Omental fat pad (tissue), 4 donors: Measurements from ENCODE around the gene GRIK3. TPM values are rescaled to one million over a fixed set of nuclear protein-coding genes. Genes with fewer than 3 reads are reported as not detected.

ENCODE experiments used
- ATAC-seq: fragments of 150-250 bp; one replicate; pipeline ENCODE4 v1.9.1; 2016; ENCODE audit warnings: mild to moderate bottlenecking, moderate library complexity; ENCODE audit not compliant: low FRiP score
- DNase-seq: peaks from one replicate; pipeline ENCODE4 v3.0.0-alpha.2; 2019; ENCODE audit warnings: low spot score
- total RNA-seq, 4 donors: library from RNA; depleted of rRNA; stranded (reverse); fragments of >200 nt; gene quantifications; one replicate each; pipeline ENCODE4 v1.1.0, GENCODE V29; 2016
- TF ChIP-seq, protein P1 (sequence below), 3 donors: fragments of 450-650 bp; IDR thresholded peaks; one replicate each; pipeline ENCODE4 v1.5.1; 2016 to 2017; ENCODE audit warnings: antibody characterized with exemption in 3 of 3, mild to moderate bottlenecking in 3 of 3, moderate library complexity in 2 of 3

The GRIK3 gene
- total RNA-seq, 4 donors from 2014 or later, result 0.09 to 0.79 TPM; not detected in 2

DNA sequence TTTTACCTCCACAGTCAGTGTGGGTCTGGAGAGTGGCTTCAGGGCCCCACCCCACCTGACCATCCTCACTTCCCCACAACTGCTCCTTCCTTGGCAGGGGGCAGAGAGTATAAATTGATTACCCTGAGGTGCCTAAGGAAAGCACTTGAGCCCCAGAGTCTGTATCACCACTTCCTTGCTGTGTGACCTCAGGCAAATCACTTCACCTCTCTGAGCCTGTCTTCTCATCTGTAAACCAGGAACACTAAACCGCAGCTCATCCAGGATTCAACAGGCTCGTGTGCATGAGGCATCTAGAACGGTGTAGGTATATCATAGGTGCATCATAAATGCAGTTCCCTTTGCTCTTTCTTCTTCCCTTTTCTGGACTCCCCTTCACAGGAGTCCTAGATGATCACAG is 43.4 kb downstream of the GRIK3 start:
- ATAC-seq (no peak), DNase-seq (no peak)
- TF ChIP-seq, protein P1, sequence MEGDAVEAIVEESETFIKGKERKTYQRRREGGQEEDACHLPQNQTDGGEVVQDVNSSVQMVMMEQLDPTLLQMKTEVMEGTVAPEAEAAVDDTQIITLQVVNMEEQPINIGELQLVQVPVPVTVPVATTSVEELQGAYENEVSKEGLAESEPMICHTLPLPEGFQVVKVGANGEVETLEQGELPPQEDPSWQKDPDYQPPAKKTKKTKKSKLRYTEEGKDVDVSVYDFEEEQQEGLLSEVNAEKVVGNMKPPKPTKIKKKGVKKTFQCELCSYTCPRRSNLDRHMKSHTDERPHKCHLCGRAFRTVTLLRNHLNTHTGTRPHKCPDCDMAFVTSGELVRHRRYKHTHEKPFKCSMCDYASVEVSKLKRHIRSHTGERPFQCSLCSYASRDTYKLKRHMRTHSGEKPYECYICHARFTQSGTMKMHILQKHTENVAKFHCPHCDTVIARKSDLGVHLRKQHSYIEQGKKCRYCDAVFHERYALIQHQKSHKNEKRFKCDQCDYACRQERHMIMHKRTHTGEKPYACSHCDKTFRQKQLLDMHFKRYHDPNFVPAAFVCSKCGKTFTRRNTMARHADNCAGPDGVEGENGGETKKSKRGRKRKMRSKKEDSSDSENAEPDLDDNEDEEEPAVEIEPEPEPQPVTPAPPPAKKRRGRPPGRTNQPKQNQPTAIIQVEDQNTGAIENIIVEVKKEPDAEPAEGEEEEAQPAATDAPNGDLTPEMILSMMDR (IDR thresholded peaks at IDR 0.05), result no peak

DNA sequence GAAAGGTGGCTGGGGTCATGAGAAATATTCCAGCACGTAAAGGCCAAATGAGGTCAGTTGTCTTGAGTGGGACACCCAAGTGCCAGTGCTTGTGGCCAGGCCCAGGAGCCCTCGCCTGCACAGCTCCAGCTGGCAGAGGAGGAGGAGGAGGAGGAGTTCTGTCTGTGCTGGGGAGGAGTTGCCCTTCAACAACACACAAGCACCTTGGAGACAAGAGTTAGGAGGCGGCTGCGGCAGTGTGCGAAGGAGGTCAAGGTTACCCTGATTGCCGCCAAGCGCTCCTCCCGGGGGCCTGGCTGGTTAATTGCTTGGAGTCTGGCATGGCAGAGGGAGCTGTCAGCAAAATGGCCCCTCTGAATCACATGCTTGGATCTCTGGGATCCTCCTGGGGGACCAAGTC is 45.1 kb downstream of the GRIK3 start:
- DNase-seq (no peak), ATAC-seq (peak; percentile 32)
- TF ChIP-seq, protein P1 (IDR thresholded peaks at IDR 0.05), result no peak

DNA sequence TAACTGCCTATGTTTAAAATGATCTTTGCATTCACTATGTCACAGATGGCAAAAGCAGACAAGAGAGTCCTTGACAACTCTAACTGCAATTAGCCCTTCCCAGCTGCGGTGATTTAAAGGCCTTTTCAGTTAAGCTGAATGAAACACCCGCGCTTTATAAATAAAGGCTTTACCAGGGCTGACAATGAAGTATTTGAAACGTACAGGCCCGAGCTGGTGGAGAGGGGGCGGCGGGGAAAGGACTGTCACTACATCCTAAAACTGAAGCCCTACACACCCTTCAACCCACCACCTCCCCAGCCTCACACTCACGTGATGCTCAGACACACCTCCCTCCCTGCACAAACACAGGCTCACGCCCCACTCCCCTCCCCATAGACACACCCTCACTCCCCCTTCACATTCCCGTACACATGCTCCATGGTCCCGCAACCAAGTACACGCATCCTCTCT is 45.5 kb downstream of the GRIK3 start:
- DNase-seq (no peak), ATAC-seq (peak; percentile 62)
- TF ChIP-seq, protein P1 (IDR thresholded peaks at IDR 0.05), result no peak

DNA sequence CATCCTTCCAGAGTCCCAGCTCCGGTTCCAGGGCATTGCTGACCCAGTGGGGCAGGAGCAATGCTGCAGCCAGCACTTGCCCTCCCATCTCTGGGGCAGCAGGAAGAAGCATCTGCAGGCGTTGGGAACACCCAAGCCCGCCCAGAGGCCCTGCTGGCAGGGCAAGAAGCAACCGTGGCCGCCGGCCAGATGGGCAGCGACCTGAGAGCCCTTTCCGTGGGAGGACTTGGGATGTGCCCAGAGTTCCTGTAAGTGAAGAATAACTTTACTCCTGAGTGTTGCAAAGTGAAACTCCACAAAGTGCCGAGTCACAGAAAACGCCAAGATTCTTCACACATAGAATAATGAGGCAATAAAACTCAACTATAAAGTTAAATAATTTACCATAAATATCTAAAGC is 46.0 kb downstream of the GRIK3 start:
- TF ChIP-seq, protein P1 (IDR thresholded peaks at IDR 0.05), result no peak
- DNase-seq (no peak), ATAC-seq (peak; percentile 52)

DNA sequence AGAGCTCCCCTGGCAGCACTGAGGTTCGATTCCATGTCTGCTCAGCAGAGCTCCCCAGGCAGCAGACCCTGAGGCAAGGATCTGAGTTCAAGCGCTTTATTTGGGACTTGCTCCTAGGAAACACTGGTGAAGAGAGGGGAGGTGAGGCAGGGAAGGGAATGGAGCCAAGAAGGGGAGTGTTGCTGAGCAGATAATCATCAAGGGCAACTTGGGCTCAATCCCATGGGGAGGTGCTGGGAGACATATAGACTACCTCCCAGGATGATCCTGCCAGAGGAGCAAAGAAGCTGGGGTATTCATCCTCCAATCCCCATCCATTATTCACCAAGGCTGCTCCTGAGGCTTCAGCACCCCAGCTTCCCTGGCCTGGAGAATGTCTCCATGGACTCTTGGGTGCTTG is 47.0 kb downstream of the GRIK3 start:
- no peak for DNase-seq
- no peak for ATAC-seq
- TF ChIP-seq, protein P1 (IDR thresholded peaks at IDR 0.05), result no peak

DNA sequence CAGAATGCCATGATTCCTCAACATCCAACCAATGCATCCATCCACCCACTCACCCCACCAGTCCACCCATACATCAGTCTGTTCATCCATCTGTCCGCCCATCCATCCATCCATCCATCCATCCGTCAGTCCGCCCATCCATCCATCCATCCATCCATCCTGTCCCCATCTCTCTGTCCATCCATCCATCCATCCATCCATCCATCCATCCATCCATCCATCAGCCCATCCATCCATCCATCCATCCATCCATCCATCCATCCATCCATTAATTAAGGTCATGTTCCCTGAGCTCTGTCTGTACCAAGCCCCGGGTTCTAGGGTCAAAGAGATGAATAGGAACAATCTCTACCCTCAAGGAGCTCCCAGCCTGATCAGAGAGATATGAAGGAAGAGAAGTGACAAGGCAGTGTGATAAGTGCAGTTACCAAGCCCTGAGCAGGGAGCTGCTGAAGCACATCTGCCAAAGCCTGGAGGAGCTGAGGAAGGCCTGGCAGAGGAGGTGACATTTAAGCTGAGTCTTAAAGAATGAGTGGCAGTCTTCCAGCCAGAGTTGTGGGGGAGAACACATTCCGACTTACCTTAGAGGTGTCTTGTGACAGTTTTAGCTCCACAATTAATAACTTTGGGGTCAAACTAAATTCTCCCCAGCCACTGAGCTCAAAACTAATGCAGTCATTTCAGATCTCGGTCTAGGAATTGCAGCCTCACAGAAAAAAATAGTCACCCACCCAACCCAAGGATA is 47.9 kb downstream of the GRIK3 start:
- TF ChIP-seq, protein P1 (IDR thresholded peaks at IDR 0.05), result no peak
- ATAC-seq (no peak), DNase-seq (no peak)

DNA sequence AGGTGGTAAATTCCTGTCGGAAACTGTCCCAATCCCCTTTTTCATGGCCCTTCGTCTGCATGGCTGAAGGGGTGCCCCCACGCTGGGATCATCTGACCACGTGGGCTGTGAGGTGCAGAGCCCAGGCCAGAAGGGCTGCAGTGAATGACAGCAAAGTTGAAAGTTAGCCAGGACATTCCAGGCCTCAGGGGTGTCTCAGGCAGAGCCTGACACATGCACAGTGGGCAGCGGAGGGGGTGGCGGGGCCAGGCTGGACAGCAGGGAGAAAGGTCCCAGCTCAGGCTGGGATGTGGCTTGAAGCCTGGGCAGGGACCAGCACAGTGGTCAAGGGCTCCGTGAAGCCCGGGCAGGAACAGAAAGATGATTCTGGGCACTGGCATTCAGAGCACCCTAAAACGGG is 49.6 kb downstream of the GRIK3 start:
- no peak for DNase-seq
- no peak for ATAC-seq
- TF ChIP-seq, protein P1 (IDR thresholded peaks at IDR 0.05), result no peak
